Measurements from ENCODE around the gene PEX5L. TPM values are rescaled to one million over a fixed set of nuclear protein-coding genes. Genes with fewer than 3 reads are reported as not detected.

PEX5L gene
- total RNA-seq, 6 experiments from 2014 or later: not detected

GRCh38 chr3:179945569-179945968, 91.2 kb downstream of the PEX5L start:
- DNase-seq (no peak), ATAC-seq (no peak)
- no peak for TF ChIP-seq CTCF (IDR thresholded peaks at IDR 0.05)
- TF ChIP-seq POLR2A (IDR thresholded peaks at IDR 0.05): no peak
- Histone ChIP-seq H3K4me3 (no peak overlapping the region), H3K27ac (no peak overlapping the region), H3K27me3 (no peaks in the 10 kb centered on the region), H3K36me3 (no peaks in the 10 kb centered on the region), H3K4me1 (no peaks in the 10 kb centered on the region), H3K9me3 (no peaks in the 10 kb centered on the region)
- 49% methylated on average over 7 of the region's 7 CpGs for whole genome bisulfite sequencing (ENCODE audit: insufficient coverage, low coverage, low lambda C conversion rate, missing lambda C conversion rate)
- intact Hi-C loops (cut with DNase I): no loop called here

GRCh38 chr3:179943117-179943880, 93.4 kb downstream of the PEX5L start:
- intact Hi-C loops (cut with DNase I): no loop called here
- Histone ChIP-seq H3K36me3 (no peaks in the 10 kb centered on the region), H3K27me3 (no peaks in the 10 kb centered on the region), H3K4me3 (no peak overlapping the region), H3K9me3 (no peaks in the 10 kb centered on the region), H3K27ac (no peak overlapping the region), H3K4me1 (no peaks in the 10 kb centered on the region)
- TF ChIP-seq CTCF (IDR thresholded peaks at IDR 0.05) (no peak), POLR2A (IDR thresholded peaks at IDR 0.05) (no peak)
- 64% methylated on average over 6 of the region's 6 CpGs for WGBS (ENCODE audit: insufficient coverage, low coverage, low lambda C conversion rate, missing lambda C conversion rate)
- DNase-seq (no peak), ATAC-seq (no peak)

GRCh38 chr3:179942553-179943075, 94.1 kb downstream of the PEX5L start:
- no peak for TF ChIP-seq CTCF (IDR thresholded peaks at IDR 0.05)
- TF ChIP-seq POLR2A (IDR thresholded peaks at IDR 0.05): no peak
- Histone ChIP-seq H3K4me3 (no peak overlapping the region), H3K27ac (no peak overlapping the region), H3K9me3 (no peaks in the 10 kb centered on the region), H3K4me1 (no peaks in the 10 kb centered on the region), H3K27me3 (no peaks in the 10 kb centered on the region), H3K36me3 (no peaks in the 10 kb centered on the region)
- ATAC-seq (no peak), DNase-seq (no peak)
- 41% methylated on average over 9 of the region's 11 CpGs for WGBS (ENCODE audit: insufficient coverage, low coverage, low lambda C conversion rate, missing lambda C conversion rate)
- intact Hi-C loops (cut with DNase I): no loop called here

GRCh38 chr3:179935710-179936109, 101.0 kb downstream of the PEX5L start:
- H3K27me3 ChIP-seq: no peaks in the 10 kb centered on the region
- H3K9me3 ChIP-seq: no peaks in the 10 kb centered on the region
- ATAC-seq (no peak), DNase-seq (no peak)
- no peak overlapping the region for H3K4me3 ChIP-seq
- intact Hi-C loops (cut with DNase I): no loop called here
- no peak for TF ChIP-seq POLR2A (IDR thresholded peaks at IDR 0.05)
- no peak for TF ChIP-seq CTCF (IDR thresholded peaks at IDR 0.05)
- WGBS (ENCODE audit: insufficient coverage, low coverage, low lambda C conversion rate, missing lambda C conversion rate): 24% methylated on average over 2 of the region's 2 CpGs
- no peak overlapping the region for H3K27ac ChIP-seq
- H3K36me3 ChIP-seq: no peaks in the 10 kb centered on the region
- no peaks in the 10 kb centered on the region for H3K4me1 ChIP-seq
